ENCODE measurements around the gene PTPRN. TPM values are rescaled to one million over a fixed set of nuclear protein-coding genes. Genes with fewer than 3 reads are reported as not detected.

PTPRN gene
- total and polyA plus RNA-seq, 2 experiments from 2014 or later: 5.1 to 22.1 TPM

- ATAC-seq: no peak
- H3K27me3 Mint-ChIP-seq (ENCODE audit: insufficient read depth, low read depth, poor library complexity): peaks cover 19% of the 10 kb centered on the region
- H3K27ac Mint-ChIP-seq: no peak overlapping the region
Observed at GRCh38 chr2:219266886-219267285, 42.3 kb downstream of the PTPRN start.

More at GRCh38 chr2:219266886-219267285, 42.3 kb downstream of the PTPRN start:
- no peaks in the 10 kb centered on the region for H3K4me1 Mint-ChIP-seq
- no peak overlapping the region for H3K4me3 Mint-ChIP-seq
- H3K9me3 Mint-ChIP-seq: no peaks in the 10 kb centered on the region
- Histone ChIP-seq H3K4me3 (no peak overlapping the region), H3K4me1 (ENCODE audit: insufficient read depth) (no peaks in the 10 kb centered on the region), H3K27ac (ENCODE audit: low read depth) (no peak overlapping the region), H3K4me2 (no peak overlapping the region), H4K20me1 (replicated peaks; ENCODE audit: insufficient read depth) (no peaks in the 10 kb centered on the region), H3K27me3 (ENCODE audit: insufficient read depth) (no peaks in the 10 kb centered on the region), H3K36me3 (ENCODE audit: insufficient read depth) (no peaks in the 10 kb centered on the region), H3K9me2 (ENCODE audit: insufficient read depth) (no peaks in the 10 kb centered on the region), H3K79me2 (replicated peaks; ENCODE audit: insufficient read depth) (no peaks in the 10 kb centered on the region), H2AFZ (no peak overlapping the region), H3F3A (replicated peaks; ENCODE audit: low read depth) (no peaks in the 10 kb centered on the region)
- no peak for DNase-seq (ENCODE audit: low spot score)
- H3K36me3 Mint-ChIP-seq (ENCODE audit: low read depth): no peaks in the 10 kb centered on the region
- TF ChIP-seq CREB1 (CRISPR knock-in tag; IDR thresholded peaks at IDR 0.05; ENCODE audit: low read depth) (no peak), POLR2AphosphoS5 (IDR thresholded peaks at IDR 0.05; ENCODE audit: low read depth) (no peak), ZNF114 (CRISPR knock-in tag; IDR thresholded peaks at IDR 0.05) (no peak), NANOG (IDR thresholded peaks at IDR 0.05; ENCODE audit: borderline replicate concordance) (no peak), ZNF462 (CRISPR knock-in tag; IDR thresholded peaks at IDR 0.05) (no peak), EZH2phosphoT487 (IDR thresholded peaks at IDR 0.05; ENCODE audit: unreplicated experiment) (no peak), EZH2 (IDR thresholded peaks at IDR 0.05; ENCODE audit: low read depth, unreplicated experiment) (no peak), JUNB (IDR thresholded peaks at IDR 0.05; ENCODE audit: unreplicated experiment) (no peak), ZNF331 (CRISPR knock-in tag; IDR thresholded peaks at IDR 0.05; ENCODE audit: low read depth) (no peak), REST (IDR thresholded peaks at IDR 0.05; ENCODE audit: unreplicated experiment) (no peak), CTCF (conservative IDR thresholded peaks at IDR 0.05; ENCODE audit: low read depth in 2 of 2) (no peak), STAT1 (IDR thresholded peaks at IDR 0.05; ENCODE audit: unreplicated experiment) (no peak), ETS1 (IDR thresholded peaks at IDR 0.05) (no peak)

Measured in GM23338 (cell line).